DMS53 treated with DMSO at 0.1 percent for 48 hours (cell line): ENCODE data around the gene APCDD1.
"Not testable (repeated sequence)": the region's sequence is repeated elsewhere in the genome, so short reads cannot be mapped to it uniquely, and the experiment has no call there.

Source experiments
- DNase-seq: peaks from one replicate; lab custom pipeline; 2025; ENCODE audit not compliant: unreplicated experiment; lab: John Stamatoyannopoulos, UW

Gene APCDD1

DNA sequence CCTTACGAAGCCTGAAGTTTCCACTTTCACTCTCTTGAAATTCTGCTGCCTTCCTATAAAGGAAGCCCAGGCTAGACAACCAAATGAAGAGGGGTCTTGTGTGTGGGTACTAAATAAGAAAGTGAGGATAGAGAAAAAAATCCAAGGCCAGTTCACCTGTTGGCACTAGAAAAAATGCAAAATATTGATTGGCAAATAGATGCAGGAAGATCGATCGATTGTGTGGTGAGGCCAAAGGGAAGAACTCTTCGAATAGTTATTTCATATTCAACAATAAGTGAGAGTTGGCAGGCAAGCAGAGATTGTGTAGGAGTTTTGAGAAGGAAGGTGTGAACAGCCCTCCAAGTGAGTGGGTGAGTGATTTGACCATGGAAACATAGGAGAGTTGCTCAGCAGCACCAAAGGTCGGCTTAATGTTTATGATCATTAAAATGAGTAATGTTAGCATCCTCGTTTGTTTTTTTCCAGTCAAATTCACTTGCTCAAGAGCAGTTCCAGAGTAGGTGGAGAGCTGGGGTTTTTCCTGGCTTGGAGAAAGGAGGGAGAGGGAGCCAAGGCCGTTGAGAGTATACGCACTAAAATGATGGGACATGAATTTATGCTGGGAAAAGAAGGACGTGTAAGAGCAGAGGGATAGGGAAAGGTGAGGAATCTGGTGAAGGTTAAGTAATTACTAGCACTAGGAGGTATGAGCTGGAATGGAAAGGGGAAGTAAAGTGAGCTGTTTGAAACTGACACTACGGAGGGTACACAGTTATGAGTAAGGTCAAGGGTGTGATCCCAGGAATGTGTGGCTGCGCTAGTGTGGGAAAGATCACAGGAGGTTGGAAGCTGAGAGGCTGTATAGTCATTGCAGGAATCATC, 70.3 kb downstream of the APCDD1 start:
- no peak for DNase-seq

DNA sequence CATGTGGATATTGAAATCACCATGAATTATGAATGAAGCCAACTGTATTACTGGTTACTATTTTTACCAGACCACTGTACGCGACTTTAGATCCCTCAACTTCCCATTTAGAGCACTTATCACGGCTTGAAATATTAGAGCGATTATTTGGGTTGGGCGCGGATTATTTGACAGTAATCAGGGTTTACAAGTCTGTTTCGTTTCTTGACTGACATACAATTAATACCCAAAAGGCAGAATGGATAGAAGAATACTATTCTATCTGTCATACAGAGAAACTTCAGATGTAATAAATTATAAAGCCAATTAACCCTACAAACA, 70.9 kb downstream of the APCDD1 start:
- DNase-seq, result no peak

DNA sequence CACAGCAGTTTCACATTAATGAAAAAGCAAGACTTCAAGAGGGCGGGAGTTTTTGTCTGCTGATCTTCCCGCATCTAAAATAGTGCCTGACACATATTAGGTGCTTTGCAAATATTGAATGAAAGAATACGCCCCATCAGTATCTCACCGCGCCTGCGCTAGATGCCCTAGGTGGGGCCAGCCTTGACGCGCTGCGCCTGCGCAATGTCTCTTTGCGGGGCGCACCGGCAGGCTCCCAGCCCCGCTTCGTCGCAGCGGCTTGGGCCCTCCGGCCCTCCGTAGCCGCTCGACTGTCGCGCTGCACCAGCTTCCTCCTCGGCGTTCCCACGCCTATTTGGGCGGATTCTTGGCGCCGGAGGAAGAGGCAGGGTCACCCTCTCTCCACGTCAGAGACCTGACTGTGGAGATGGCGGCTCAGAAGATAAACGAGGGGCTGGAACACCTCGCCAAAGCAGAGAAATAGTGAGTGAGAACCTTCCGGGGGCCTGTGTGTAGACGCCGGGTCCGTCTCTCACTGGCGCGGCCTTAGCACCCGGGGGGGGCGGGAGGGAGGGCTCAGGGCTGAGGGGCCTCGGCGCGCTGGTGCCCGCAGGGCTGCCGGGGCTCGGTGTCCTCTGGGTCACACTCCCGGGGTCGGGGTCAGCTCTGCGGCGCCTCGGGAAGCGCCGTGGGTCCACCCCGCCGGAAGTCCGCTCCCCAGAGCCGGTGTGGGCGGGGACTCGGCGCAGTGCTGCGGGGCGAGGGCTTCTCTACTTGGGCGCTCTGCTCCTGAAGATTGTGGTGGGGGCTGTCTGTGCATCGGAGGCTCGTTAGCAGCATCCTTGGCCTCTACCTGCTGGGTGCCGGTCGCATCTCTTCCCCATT, 71.5 kb downstream of the APCDD1 start, which contains the start of gene NAPG:
TSS of gene NAPG (plus strand) at position 331 of the 864 bp plus-strand sequence. CDS start at position 407, 76 bp downstream.
- peak; percentile 91 for DNase-seq

DNA sequence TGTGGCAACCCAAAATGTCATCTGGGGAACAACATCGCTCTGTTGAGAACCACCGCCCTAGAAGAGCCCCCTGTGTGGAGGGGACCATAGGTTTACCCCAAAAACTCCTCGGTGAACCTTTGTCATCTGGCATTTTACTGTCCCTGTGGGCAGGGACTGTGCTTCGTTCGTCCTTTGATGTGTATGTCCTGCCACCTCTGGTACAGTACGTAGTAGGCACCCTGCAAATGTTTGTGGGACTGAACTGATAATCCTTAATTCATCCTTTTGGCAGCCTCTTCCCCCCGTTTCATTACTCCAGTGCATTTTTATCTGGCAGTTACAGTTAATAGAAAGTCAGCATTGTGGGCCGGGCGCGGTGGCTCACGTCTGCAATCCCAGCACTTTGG, 72.1 kb downstream of the APCDD1 start:
- no peak for DNase-seq

DNA sequence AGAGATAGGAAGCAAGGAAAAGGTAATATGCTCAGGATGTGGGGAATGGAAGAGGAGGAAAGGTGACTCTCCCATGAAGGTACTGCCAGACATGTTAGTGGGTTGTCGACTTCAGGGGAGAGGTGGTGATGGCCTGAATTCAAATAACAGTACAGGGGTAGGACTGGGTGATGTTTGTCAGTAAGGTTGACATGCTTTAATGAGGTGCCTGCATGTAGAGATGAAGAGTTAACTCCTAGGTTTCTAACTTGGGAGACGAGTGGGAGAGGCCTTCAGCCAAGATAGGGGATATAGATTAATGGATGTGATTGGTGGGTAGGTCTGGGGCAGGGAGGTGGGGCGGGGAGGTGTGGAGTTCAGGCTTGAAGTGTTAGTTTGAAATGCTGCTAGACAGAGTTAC, 74.0 kb downstream of the APCDD1 start:
- no peak for DNase-seq

DNA sequence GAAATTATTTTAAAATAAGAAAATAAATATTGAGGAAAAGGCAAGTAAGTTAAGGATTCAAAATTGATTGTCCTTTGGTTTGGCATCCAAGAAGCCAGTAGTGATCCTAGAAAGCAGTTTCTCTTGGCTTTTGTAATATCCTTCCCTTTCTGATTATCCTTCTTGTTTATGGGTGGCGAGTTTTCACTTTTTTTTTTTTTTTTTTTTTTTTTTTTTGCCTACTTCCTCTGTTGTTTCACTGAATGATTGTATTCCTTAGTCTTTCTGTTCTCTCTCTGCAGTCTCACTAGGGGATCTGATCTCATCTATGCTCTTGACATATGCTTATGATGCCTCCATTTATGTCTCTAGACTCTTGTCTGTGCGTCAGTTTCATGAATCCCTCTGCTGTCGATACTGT, 75.6 kb downstream of the APCDD1 start:
- DNase-seq, result no peak

DNA sequence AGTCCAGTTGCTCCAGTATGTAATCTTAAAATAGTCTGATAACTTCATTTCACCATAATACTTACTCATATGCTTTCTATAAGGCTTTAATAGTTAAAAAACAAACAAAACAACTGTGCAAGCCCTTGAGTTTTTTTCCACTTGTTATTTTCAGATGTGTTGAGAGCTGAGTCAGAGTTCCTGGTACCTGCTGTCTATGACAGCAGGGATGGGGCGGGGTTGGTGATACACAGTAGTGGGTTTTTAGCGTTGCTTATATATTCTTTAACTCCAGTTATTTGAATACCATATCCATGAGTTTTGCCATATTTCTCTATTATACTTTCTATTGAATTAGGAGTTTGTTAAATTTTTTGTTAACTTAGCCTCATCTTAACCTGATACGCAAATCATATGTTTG, 76.4 kb downstream of the APCDD1 start:
- peak; percentile 9 for DNase-seq

DNA sequence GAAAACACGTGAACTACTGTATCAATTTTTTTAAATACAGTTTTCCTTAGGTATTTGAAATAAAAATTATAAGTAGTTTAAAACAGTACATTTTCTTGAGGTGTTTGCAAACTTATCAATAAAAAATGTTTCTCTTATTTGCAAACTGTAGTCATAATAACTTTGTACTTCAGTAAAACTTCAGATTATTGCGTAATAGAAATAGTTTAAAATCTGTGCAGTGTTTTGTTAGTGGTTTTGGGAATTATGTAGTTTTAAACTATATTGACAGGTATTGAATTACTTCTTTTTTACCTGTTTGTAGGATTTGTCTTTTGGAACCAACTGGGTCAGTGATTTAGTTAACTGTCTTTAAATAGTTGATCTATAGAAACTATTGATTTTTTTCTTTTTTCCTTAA, 78.7 kb downstream of the APCDD1 start:
- no peak for DNase-seq

DNA sequence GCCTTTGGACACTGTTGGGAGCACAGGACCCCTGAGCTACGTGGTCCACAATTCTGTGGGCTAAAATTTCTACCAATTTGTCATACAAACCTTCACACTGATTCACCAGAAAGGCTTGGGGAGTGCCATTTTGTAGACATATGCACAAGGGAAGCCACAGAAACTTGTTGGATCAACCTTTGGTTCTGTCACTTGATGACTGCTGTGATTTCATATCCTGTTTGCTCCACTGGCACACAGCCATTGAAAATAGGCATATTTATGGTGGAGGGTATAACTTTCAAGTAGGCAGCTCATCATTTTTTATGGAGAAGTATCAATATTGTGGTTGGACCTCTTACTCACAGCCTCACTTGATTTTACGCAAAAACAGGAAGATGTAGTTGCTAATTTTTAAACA, 81.8 kb downstream of the APCDD1 start:
- DNase-seq, result no peak

DNA sequence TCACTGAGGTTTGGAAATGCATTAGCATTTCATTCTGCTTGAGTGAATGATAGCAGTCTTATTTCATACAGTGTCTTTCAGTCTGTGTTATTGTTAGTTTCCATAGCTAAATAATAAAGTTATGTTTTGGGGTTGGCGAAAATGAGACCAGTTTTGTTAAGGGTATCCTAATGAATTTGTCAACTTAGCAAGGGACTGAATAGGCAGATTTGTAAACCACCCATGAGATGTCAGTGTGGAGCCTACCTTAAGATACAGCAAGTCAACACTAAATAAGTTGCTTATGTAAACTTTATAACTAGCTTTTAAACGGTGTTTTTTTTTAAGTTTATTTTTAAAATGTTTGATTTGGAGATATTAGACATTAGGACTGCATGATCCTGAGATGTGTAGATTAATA, 83.3 kb downstream of the APCDD1 start:
- DNase-seq, result no peak

DNA sequence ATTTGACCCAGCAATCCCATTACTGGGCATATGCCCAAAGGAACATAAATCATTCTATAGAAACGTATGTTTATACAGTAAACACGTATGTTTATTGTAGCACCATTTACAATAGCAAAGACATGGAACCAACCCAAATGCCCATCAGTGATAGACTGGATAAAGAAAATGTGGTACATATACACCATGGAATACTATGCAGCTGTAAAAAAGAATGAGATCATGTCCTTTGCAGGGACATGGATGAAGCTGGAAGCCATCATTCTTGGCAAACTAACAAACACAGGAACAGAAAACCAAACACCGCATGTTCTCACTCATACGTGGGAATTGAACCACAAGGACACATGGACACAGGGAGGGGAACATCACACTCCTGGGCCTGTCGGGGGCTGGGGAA, 84.7 kb downstream of the APCDD1 start:
- DNase-seq, result not testable (repeated sequence)
